ENCODE measurements around the gene CUL9. TPM values are rescaled to one million over a fixed set of nuclear protein-coding genes. Genes with fewer than 3 reads are reported as not detected.

CUL9 gene
- total RNA-seq, 3 donors from 2014 or later = 35.9 to 46.9 (median 44.3) TPM

DNA sequence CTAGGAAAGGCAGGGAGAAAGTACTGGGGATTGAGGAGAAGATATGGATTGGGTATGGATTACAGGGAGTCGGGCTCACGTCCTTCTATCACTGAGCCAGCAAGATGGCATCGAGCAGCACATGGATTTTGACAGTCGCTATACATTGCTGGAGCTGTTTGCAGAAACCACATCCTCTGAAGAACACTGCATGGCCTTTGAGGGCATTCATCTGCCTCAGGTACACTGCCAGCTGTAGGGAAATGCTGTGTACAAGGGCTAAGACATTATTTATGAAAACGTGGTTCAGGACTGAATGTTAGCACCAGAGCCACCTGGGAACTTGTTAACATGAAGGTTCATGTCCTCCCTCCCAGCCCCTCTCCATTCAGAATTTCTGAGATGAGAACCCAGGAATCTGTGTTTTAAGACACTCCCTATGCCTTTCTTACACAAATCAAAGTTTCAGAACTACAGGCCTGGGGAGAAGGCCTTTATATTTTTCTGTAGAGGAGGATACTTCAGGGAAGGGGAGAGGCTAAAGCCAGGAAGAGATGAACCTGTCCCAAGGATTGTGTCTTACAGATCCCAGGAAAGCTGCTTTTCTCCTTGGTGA, 3.5 kb downstream of the CUL9 start:
- Histone ChIP-seq H3K4me3 (no peak overlapping the region), H3K36me3 (ENCODE audit: low read depth) (no peaks in the 10 kb centered on the region), H3K9me3 (no peaks in the 10 kb centered on the region), H3K4me1 (ENCODE audit: low read depth) (peaks cover 9% of the 10 kb centered on the region)
- intact Hi-C loops (cut with DNase I, micrococcal nuclease) = no loop called here
- ATAC-seq (no peak), DNase-seq (no peak)
- TF ChIP-seq, protein P1, sequence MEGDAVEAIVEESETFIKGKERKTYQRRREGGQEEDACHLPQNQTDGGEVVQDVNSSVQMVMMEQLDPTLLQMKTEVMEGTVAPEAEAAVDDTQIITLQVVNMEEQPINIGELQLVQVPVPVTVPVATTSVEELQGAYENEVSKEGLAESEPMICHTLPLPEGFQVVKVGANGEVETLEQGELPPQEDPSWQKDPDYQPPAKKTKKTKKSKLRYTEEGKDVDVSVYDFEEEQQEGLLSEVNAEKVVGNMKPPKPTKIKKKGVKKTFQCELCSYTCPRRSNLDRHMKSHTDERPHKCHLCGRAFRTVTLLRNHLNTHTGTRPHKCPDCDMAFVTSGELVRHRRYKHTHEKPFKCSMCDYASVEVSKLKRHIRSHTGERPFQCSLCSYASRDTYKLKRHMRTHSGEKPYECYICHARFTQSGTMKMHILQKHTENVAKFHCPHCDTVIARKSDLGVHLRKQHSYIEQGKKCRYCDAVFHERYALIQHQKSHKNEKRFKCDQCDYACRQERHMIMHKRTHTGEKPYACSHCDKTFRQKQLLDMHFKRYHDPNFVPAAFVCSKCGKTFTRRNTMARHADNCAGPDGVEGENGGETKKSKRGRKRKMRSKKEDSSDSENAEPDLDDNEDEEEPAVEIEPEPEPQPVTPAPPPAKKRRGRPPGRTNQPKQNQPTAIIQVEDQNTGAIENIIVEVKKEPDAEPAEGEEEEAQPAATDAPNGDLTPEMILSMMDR (IDR thresholded peaks at IDR 0.05) = no peak

DNA sequence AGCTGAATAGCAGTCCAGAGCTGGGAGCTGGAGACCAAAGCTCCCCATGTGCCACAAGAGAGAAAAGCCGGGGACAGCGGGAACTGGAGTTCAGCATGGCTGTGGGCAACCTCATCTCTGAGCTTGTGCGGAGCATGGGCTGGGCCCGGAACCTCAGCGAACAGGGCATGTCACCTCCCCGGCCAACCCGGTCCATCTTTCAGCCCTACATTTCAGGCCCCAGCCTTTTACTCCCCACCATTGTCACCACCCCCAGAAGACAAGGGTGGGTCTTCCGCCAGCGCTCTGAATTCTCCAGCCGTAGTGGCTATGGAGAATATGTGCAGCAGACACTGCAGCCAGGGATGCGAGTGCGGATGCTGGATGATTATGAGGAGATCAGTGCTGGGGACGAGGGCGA, 4.0 kb downstream of the CUL9 start:
- intact Hi-C loops (cut with DNase I, micrococcal nuclease) = no loop called here
- ATAC-seq = no peak
- no peak overlapping the region for H3K4me3 ChIP-seq
- TF ChIP-seq, protein P1 (IDR thresholded peaks at IDR 0.05) = no peak
- DNase-seq = no peak
- H3K4me1 ChIP-seq (ENCODE audit: low read depth) = peaks cover 9% of the 10 kb centered on the region
- no peaks in the 10 kb centered on the region for H3K9me3 ChIP-seq
- no peaks in the 10 kb centered on the region for H3K36me3 ChIP-seq (ENCODE audit: low read depth)

DNA sequence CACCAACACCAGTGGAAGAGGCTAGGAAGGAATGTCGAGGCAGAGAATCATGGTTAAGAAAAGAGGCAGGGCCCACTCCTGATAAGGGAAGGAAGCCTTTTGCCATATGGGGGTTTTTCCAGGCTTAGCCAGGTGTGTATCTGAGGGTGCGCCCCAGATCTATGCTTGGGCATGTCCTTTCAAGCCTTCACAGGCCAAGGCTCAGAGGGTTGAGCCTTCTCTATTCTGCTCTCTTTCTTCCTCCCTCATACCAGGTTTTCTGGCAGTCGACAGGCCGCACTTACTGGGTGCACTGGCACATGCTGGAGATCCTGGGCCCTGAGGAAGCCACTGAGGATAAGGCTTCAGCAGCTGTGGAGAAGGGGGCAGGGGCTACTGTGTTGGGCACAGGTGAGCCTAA, 4.7 kb downstream of the CUL9 start:
- Histone ChIP-seq H3K4me1 (ENCODE audit: low read depth) (peaks cover 9% of the 10 kb centered on the region), H3K36me3 (ENCODE audit: low read depth) (no peaks in the 10 kb centered on the region), H3K9me3 (no peaks in the 10 kb centered on the region), H3K4me3 (no peak overlapping the region)
- intact Hi-C loops (cut with DNase I, micrococcal nuclease) = no loop called here
- ATAC-seq (no peak), DNase-seq (no peak)
- TF ChIP-seq, protein P1 (IDR thresholded peaks at IDR 0.05) = no peak

DNA sequence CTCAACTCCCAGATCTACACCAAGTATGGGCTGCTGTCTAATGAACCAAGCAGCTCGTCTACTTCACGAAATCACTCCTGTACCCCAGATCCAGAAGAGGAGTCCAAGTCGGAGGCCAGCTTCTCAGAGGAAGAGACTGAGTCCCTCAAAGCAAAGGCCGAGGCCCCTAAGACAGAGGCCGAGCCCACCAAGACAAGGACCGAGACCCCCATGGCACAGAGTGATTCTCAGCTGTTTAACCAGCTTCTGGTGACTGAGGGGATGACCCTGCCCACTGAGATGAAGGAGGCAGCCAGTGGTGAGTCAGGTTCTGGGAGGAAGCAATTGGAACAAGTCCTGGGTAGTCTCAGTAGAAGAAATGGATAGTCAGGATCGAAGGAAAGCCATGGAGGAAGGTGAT, 5.8 kb downstream of the CUL9 start:
- Histone ChIP-seq H3K4me3 (no peak overlapping the region), H3K36me3 (ENCODE audit: low read depth) (peaks cover 2% of the 10 kb centered on the region), H3K4me1 (ENCODE audit: low read depth) (peaks cover 6% of the 10 kb centered on the region), H3K9me3 (no peaks in the 10 kb centered on the region)
- ATAC-seq = no peak
- TF ChIP-seq, protein P1 (IDR thresholded peaks at IDR 0.05) = no peak
- DNase-seq = no peak
- intact Hi-C loops (cut with DNase I, micrococcal nuclease) = no loop called here

DNA sequence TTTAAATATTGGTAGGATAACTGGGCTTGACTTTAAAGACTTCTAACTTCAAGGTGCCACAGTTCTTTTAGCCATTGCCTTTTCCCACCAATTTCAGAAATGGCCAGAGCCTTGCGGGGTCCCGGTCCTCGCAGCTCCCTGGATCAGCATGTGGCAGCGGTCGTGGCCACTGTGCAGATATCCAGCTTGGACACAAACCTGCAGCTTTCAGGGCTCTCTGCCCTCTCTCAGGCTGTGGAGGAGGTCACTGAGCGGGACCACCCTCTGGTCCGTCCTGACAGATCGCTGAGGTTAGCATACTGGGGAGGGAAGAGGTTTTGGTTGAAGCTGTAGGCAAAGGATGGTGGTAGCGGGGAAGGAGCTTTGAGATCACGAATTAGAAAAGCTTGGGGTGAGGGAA, 6.4 kb downstream of the CUL9 start:
- H3K9me3 ChIP-seq = no peaks in the 10 kb centered on the region
- DNase-seq = peak in 1 of 3 donors; percentile 8
- peaks cover 3% of the 10 kb centered on the region for H3K36me3 ChIP-seq (ENCODE audit: low read depth)
- intact Hi-C loops (cut with DNase I, micrococcal nuclease) = no loop called here
- no peak for ATAC-seq
- TF ChIP-seq, protein P1 (IDR thresholded peaks at IDR 0.05) = no peak
- no peak overlapping the region for H3K4me3 ChIP-seq
- peaks cover under 1% of the 10 kb centered on the region for H3K4me1 ChIP-seq (ENCODE audit: low read depth)

All from mucosa of descending colon (tissue), 3 donors.